Keratinocyte (primary cell): ENCODE measurements around the gene IFNA21.

Experiments
- CTCF ChIP-seq, 3 experiments: IDR thresholded peaks in 1 of 3; conservative IDR thresholded peaks in 1 of 3; optimal IDR thresholded peaks in 1 of 3; 2 replicates in 2 of 3; 3 replicates in 1 of 3; pipeline versions ENCODE3 to v1.5.1; 2011; ENCODE audit warnings: low read length in 3 of 3, mild to moderate bottlenecking in 3 of 3, moderate library complexity in 2 of 3, control low read depth in 1 of 3, inconsistent platforms in 1 of 3; ENCODE audit not compliant: insufficient read depth in 2 of 3; ENCODE audit errors: extremely low read depth in 1 of 3
- EZH2 ChIP-seq: IDR thresholded peaks from one replicate; pipeline ENCODE4 v1.6.1; 2012; ENCODE audit warnings: inconsistent platforms, mild to moderate bottlenecking, low read length, moderate library complexity

DNA sequence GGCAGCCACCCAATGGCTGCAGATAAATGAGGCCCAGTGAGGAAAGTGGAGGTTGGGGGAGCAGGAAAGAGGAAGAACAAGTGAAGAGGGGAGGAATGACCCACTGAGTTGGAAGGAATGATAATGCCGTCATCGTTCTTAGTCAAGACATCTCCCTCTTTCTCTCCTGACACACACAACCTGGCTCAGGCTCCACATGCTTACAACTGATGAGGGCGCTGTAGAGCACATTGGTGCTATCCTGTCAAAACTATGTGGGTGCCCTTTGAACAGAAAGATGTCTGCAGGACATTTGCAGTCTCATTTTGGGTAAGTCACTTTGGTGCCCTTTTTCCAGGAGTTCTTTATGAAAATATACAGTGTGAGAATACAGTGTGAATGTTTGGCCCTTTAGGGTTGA lies 30.7 kb downstream of the IFNA21 start:
- TF ChIP-seq CTCF (optimal IDR thresholded peaks at IDR 0.05 in 1 of 3, IDR thresholded peaks at IDR 0.05 in 1 of 3, conservative IDR thresholded peaks at IDR 0.05 in 1 of 3; ENCODE audit: extremely low read depth in 1 of 3, insufficient read depth in 2 of 3, low read length in 3 of 3) = no peak
- no peak for TF ChIP-seq EZH2
